OCI-LY7 (cell line): ENCODE measurements around the gene IRX6. TPM values are rescaled to one million over a fixed set of nuclear protein-coding genes. Genes with fewer than 3 reads are reported as not detected.

Experiments used
- BruUV-seq: library from RNA; stranded (reverse); fragments of 400-500 nt; replicated peaks from 2 replicates; lab custom pipeline; 2021; lab: Mats Ljungman, UMichigan
- CTCF ChIA-PET: fragments of 300-600 bp; sonication (Branson Sonifier 250); formaldehyde crosslinking; loops from one replicate; lab custom pipeline; 2022; ENCODE audit warnings: antibody characterized with exemption; ENCODE audit not compliant: unreplicated experiment; lab: Charles Lee
- POLR2A ChIA-PET: fragments of 300-600 bp; sonication (Branson Sonifier 250); formaldehyde crosslinking; loops from one replicate; lab custom pipeline; 2022; ENCODE audit warnings: antibody characterized with exemption; lab: Charles Lee
- DNase-seq: peaks from one replicate; pipeline ENCODE4 v3.0.0-alpha.2; 2015; ENCODE audit warnings: low spot score
- H2AFZ ChIP-seq: fragments of 200-600 bp; sonication (generic), shearing (Covaris generic); 2 replicates; pipeline ENCODE4 v1.6.1; 2014; ENCODE audit warnings: mild to moderate bottlenecking, antibody characterized with exemption, low read length, moderate library complexity
- H3K27ac ChIP-seq: fragments of 200-600 bp; sonication (generic); 2 replicates; pipeline ENCODE4 v1.5.1; 2014; ENCODE audit warnings: mixed run types, low read depth, mild to moderate bottlenecking, moderate library complexity, low read length, inconsistent platforms; ENCODE audit not compliant: poor library complexity, severe bottlenecking
- H3K36me3 ChIP-seq: fragments of 200-600 bp; sonication (generic); 2 replicates; pipeline ENCODE4 v1.6.1; 2014; ENCODE audit warnings: mild to moderate bottlenecking, antibody characterized with exemption, low read length, moderate library complexity, mixed read lengths; ENCODE audit not compliant: insufficient read depth
- H3K4me1 ChIP-seq: fragments of 200-600 bp; sonication (generic); 2 replicates; pipeline ENCODE4 v1.5.1; 2014; ENCODE audit warnings: mild to moderate bottlenecking, low read length; ENCODE audit not compliant: insufficient read depth, poor library complexity, severe bottlenecking
- H3K4me2 ChIP-seq: fragments of 200-600 bp; sonication (generic); 2 replicates; pipeline ENCODE4 v1.6.1; 2014; ENCODE audit warnings: mild to moderate bottlenecking, low read length
- H3K4me3 ChIP-seq: fragments of 200-600 bp; sonication (generic); 2 replicates; pipeline ENCODE4 v1.5.1; 2014; ENCODE audit warnings: mild to moderate bottlenecking, low read depth, low read length; ENCODE audit not compliant: poor library complexity, severe bottlenecking
- H3K79me2 ChIP-seq: fragments of 200-600 bp; sonication (generic); 2 replicates; pipeline ENCODE4 v1.6.1; 2016; ENCODE audit warnings: low read depth, mild to moderate bottlenecking, low read length, moderate library complexity, mixed read lengths; ENCODE audit not compliant: insufficient read depth
- H3K9me2 ChIP-seq: fragments of 200-600 bp; sonication (generic); 2 replicates; pipeline ENCODE4 v1.6.1; 2016; ENCODE audit warnings: mild to moderate bottlenecking, low read length, mixed read lengths; ENCODE audit not compliant: insufficient read depth
- H3K9me3 ChIP-seq: fragments of 200-600 bp; sonication (generic); 2 replicates; pipeline ENCODE4 v1.6.1; 2014; ENCODE audit warnings: mild to moderate bottlenecking, mixed run types, low read length, mixed read lengths
- H4K20me1 ChIP-seq: fragments of 200-600 bp; sonication (generic); 2 replicates; pipeline ENCODE4 v1.6.1; 2014; ENCODE audit warnings: mild to moderate bottlenecking, antibody characterized with exemption, low read length, moderate library complexity, mixed read lengths; ENCODE audit not compliant: insufficient read depth
- EZH2phosphoT487 ChIP-seq: fragments of 200-600 bp; sonication (generic); IDR thresholded peaks from 2 replicates; pipeline ENCODE4 v1.6.1; 2018; ENCODE audit warnings: low read depth, borderline replicate concordance, mild to moderate bottlenecking, mixed run types, antibody characterized with exemption, low read length, moderate library complexity, mixed read lengths
- intact Hi-C: fragments of 100-400 bp; cut with micrococcal nuclease; formaldehyde crosslinking; loops from one replicate; pipeline ENCODE4 v1.10.0; 2022; ENCODE audit not compliant: unreplicated experiment
- total RNA-seq, 2 experiments: library from RNA; depleted of rRNA in 1 of 2; stranded (reverse); fragments of >200 nt in 1 of 2; shearing (Covaris generic) in 1 of 2; gene quantifications; 2 replicates each; pipeline ENCODE4 v1.2.3, GENCODE V29; 2014 to 2022
- TF ChIP-seq, protein P1 (sequence below): fragments of 200-600 bp; sonication (generic); conservative IDR thresholded peaks from 2 replicates; pipeline ENCODE4 v1.5.1; 2014; ENCODE audit warnings: mild to moderate bottlenecking, antibody characterized with exemption, low read length, moderate library complexity, mixed read lengths

The IRX6 gene
- total RNA-seq, 2 experiments from 2014 or later, result not detected

DNA sequence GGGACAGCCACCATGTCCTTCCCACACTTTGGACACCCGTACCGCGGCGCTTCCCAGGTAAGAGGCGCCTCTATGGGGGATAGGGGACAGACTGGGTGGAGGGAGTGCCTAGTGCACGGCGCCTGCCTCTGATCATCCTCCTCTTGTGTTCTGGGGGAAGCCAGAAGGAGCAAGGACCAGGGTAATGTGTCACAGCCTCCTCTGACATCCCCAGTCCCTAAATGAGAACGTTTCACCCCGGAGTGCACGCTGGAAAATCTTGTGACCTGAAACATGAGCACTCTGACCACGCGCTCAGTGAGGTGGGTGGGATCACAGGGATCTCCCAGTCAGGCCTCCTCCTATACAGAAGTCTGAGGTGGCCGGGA is 1.1 kb downstream of the IRX6 start:
- no peak overlapping the region for H3K4me2 ChIP-seq
- BruUV-seq, result no TSS peak
- no peak overlapping the region for H2AFZ ChIP-seq
- no peak overlapping the region for H3K27ac ChIP-seq
- H3K4me1 ChIP-seq, result no peaks in the 10 kb centered on the region
- no peak overlapping the region for H3K4me3 ChIP-seq
- no peak for DNase-seq
- TF ChIP-seq EZH2phosphoT487, result no peak
- TF ChIP-seq, protein P1, sequence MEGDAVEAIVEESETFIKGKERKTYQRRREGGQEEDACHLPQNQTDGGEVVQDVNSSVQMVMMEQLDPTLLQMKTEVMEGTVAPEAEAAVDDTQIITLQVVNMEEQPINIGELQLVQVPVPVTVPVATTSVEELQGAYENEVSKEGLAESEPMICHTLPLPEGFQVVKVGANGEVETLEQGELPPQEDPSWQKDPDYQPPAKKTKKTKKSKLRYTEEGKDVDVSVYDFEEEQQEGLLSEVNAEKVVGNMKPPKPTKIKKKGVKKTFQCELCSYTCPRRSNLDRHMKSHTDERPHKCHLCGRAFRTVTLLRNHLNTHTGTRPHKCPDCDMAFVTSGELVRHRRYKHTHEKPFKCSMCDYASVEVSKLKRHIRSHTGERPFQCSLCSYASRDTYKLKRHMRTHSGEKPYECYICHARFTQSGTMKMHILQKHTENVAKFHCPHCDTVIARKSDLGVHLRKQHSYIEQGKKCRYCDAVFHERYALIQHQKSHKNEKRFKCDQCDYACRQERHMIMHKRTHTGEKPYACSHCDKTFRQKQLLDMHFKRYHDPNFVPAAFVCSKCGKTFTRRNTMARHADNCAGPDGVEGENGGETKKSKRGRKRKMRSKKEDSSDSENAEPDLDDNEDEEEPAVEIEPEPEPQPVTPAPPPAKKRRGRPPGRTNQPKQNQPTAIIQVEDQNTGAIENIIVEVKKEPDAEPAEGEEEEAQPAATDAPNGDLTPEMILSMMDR, result no peak
- ChIA-PET POLR2A (no interaction called here), CTCF (no interaction called here)
- H3K79me2 ChIP-seq, result no peaks in the 10 kb centered on the region
- intact Hi-C loops, result no loop called here
- no peaks in the 10 kb centered on the region for H3K9me3 ChIP-seq
- no peaks in the 10 kb centered on the region for H4K20me1 ChIP-seq
- no peaks in the 10 kb centered on the region for H3K9me2 ChIP-seq
- no peaks in the 10 kb centered on the region for H3K36me3 ChIP-seq

DNA sequence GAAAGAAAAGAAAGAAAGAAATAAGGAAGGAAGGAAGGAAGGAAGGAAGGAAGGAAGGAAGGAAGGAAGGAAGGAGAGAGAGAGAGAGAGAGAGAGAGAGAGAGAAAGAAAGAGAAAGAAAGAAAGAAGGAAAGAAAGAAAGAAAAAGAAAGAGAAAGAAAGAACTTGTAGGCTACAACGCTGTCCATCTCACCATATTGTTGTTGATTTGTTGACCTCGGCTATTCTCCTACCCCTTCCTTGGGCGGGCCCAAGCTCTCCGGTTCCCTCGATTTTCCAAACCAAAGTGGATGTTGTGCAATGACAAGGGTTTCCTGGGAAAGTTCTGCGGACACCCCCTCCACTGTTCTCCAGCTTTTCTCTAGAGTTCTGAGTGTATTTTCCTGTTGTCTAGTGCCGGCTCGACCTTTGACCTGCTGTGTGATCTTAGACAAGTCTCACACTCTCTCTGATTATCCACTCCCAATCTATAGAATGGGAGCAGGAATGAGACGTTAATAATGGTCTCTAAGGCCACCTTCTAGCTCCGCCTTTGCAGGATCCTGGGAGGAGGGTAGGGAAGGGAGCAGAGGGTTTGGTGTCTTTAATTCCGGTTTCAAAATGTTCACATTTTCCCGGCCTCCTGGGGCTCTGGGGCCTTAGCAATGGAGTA is 1.6 kb downstream of the IRX6 start:
- ChIA-PET POLR2A (no interaction called here), CTCF (interaction anchor here (0.6 kb wide), 1 partner anchor 378 kb away, joined by 8 read pairs; no protein-coding TSS in a partner anchor)
- Histone ChIP-seq H3K4me3 (no peak overlapping the region), H3K9me2 (no peaks in the 10 kb centered on the region), H3K79me2 (no peaks in the 10 kb centered on the region), H3K27ac (no peak overlapping the region), H4K20me1 (no peaks in the 10 kb centered on the region), H3K9me3 (no peaks in the 10 kb centered on the region), H3K36me3 (no peaks in the 10 kb centered on the region), H3K4me1 (no peaks in the 10 kb centered on the region), H3K4me2 (no peak overlapping the region), H2AFZ (no peak overlapping the region)
- no peak for DNase-seq
- intact Hi-C loops, result no loop called here
- BruUV-seq, result no TSS peak
- TF ChIP-seq, protein P1, result no peak

GRCh38 chr16:55326261-55327092 is 2.5 kb downstream of the IRX6 start:
- intact Hi-C loops, result no loop called here
- Histone ChIP-seq H3K36me3 (no peaks in the 10 kb centered on the region), H3K9me2 (no peaks in the 10 kb centered on the region), H3K4me1 (no peaks in the 10 kb centered on the region), H3K4me3 (no peak overlapping the region), H3K9me3 (no peaks in the 10 kb centered on the region), H3K79me2 (no peaks in the 10 kb centered on the region), H4K20me1 (no peaks in the 10 kb centered on the region), H3K27ac (no peak overlapping the region), H3K4me2 (no peak overlapping the region), H2AFZ (no peak overlapping the region)
- TF ChIP-seq EZH2phosphoT487, result no peak
- TF ChIP-seq, protein P1, result no peak
- BruUV-seq, result no TSS peak
- ChIA-PET POLR2A (no interaction called here), CTCF (interaction anchor here (0.6 kb wide), 1 partner anchor 379 kb away, joined by 8 read pairs; no protein-coding TSS in a partner anchor)
- no peak for DNase-seq
